HEK293 (cell line): ENCODE results near the gene PTTG1.

Source experiments
- CTCF ChIA-PET: fragments of 350-600 bp; formaldehyde crosslinking; extraction: SDS; loops from one replicate; lab custom pipeline; 2021; ENCODE audit warnings: antibody characterized with exemption; lab: Yijun Ruan, JAX
- POLR2A ChIA-PET: fragments of 300-600 bp; formaldehyde crosslinking; extraction: SDS; loops from one replicate; lab custom pipeline; 2020; ENCODE audit warnings: antibody characterized with exemption, inconsistent platforms; lab: Yijun Ruan, JAX
- H3K27ac ChIP-seq: fragments of 200-500 bp; sonication (Bioruptor generic); 2 replicates; pipeline ENCODE4 v1.5.1; 2014; ENCODE audit warnings: low read depth, low read length, control low read depth, inconsistent platforms; ENCODE audit errors: extremely low read depth
- H3K36me3 ChIP-seq, 2 experiments: fragments of 200-500 bp in 1 of 2; sonication (Bioruptor generic) in 1 of 2; 1 replicate in 1 of 2; 2 replicates in 1 of 2; pipeline ENCODE4 v1.5.1; 2014 to 2017; ENCODE audit warnings: inconsistent platforms in 2 of 2, low read length in 2 of 2; ENCODE audit not compliant: control insufficient read depth in 2 of 2, insufficient read depth in 1 of 2
- H3K4me1 ChIP-seq: fragments of 200-500 bp; sonication (Bioruptor generic); 2 replicates; pipeline ENCODE4 v1.5.1; 2014; ENCODE audit warnings: mild to moderate bottlenecking, low read length, inconsistent platforms; ENCODE audit not compliant: control insufficient read depth, insufficient read depth
- H3K4me3 ChIP-seq: 2 replicates; pipeline ENCODE4 v1.5.1; 2011; ENCODE audit warnings: low read depth, mild to moderate bottlenecking, control low read depth, low read length, moderate library complexity
- H3K9me3 ChIP-seq: fragments of 200-500 bp; sonication (Bioruptor generic); 2 replicates; pipeline ENCODE4 v1.5.1; 2014; ENCODE audit warnings: low read depth, low read length, inconsistent platforms; ENCODE audit not compliant: control insufficient read depth, insufficient read depth
- KLF10 ChIP-seq: fragments of 450-650 bp; IDR thresholded peaks from 2 replicates; pipeline ENCODE4 v1.5.1; 2018; ENCODE audit warnings: missing biosample characterization, mild to moderate bottlenecking, missing genetic modification characterization
- ZEB2 ChIP-seq: fragments of 450-650 bp; formaldehyde crosslinking; IDR thresholded peaks from 2 replicates; pipeline ENCODE4 v1.5.1; 2016; ENCODE audit warnings: missing biosample characterization, missing genetic modification characterization
- ZFHX2 ChIP-seq: fragments of 450-650 bp; formaldehyde crosslinking; conservative IDR thresholded peaks from 2 replicates; pipeline ENCODE4 v1.5.1; 2016; ENCODE audit warnings: missing biosample characterization, missing genetic modification characterization
- ZFP41 ChIP-seq: fragments of 450-650 bp; formaldehyde crosslinking; IDR thresholded peaks from 2 replicates; pipeline ENCODE4 v1.5.1; 2016; ENCODE audit warnings: missing biosample characterization, missing genetic modification characterization, borderline replicate concordance
- ZIC2 ChIP-seq: fragments of 450-650 bp; formaldehyde crosslinking; IDR thresholded peaks from 2 replicates; pipeline ENCODE4 v1.5.1; 2016; ENCODE audit warnings: missing biosample characterization, missing genetic modification characterization
- ZNF133 ChIP-seq: fragments of 450-650 bp; formaldehyde crosslinking; IDR thresholded peaks from 2 replicates; pipeline ENCODE4 v1.5.1; 2016; ENCODE audit warnings: missing biosample characterization, missing genetic modification characterization
- ZNF2 ChIP-seq: fragments of 450-650 bp; formaldehyde crosslinking; IDR thresholded peaks from 2 replicates; pipeline ENCODE4 v1.5.1; 2016; ENCODE audit warnings: missing biosample characterization, missing genetic modification characterization
- ZNF391 ChIP-seq: fragments of 450-650 bp; formaldehyde crosslinking; IDR thresholded peaks from 2 replicates; pipeline ENCODE4 v1.5.1; 2016; ENCODE audit warnings: low read depth, missing biosample characterization, missing genetic modification characterization, borderline replicate concordance
- ZNF561 ChIP-seq: fragments of 450-650 bp; IDR thresholded peaks from 2 replicates; pipeline ENCODE4 v1.5.1; 2018; ENCODE audit warnings: missing biosample characterization, missing genetic modification characterization, borderline replicate concordance
- ZNF624 ChIP-seq: fragments of 450-650 bp; formaldehyde crosslinking; IDR thresholded peaks from 2 replicates; pipeline ENCODE4 v1.5.1; 2017; ENCODE audit warnings: missing biosample characterization, missing genetic modification characterization
- ZNF677 ChIP-seq: fragments of 450-650 bp; IDR thresholded peaks from 2 replicates; pipeline ENCODE4 v1.5.0; 2018; ENCODE audit warnings: missing biosample characterization, mild to moderate bottlenecking, missing genetic modification characterization, moderate library complexity
- ZXDB ChIP-seq: fragments of 450-650 bp; formaldehyde crosslinking; IDR thresholded peaks from 2 replicates; pipeline ENCODE4 v1.5.1; 2016; ENCODE audit warnings: missing biosample characterization, missing genetic modification characterization
- TF ChIP-seq, protein P1 (sequence below): fragments of 450-650 bp; formaldehyde crosslinking; IDR thresholded peaks from 2 replicates; pipeline ENCODE4 v1.5.1; 2016; ENCODE audit warnings: missing biosample characterization, missing genetic modification characterization
- TF ChIP-seq, protein P2 (sequence below): fragments of 450-650 bp; formaldehyde crosslinking; IDR thresholded peaks from 2 replicates; pipeline ENCODE4 v1.5.1; 2017; ENCODE audit warnings: missing biosample characterization, missing genetic modification characterization
- TF ChIP-seq, protein P3 (sequence below): fragments of 450-650 bp; formaldehyde crosslinking; IDR thresholded peaks from 2 replicates; pipeline ENCODE4 v1.5.1; 2016; ENCODE audit warnings: missing biosample characterization, missing genetic modification characterization
- TF ChIP-seq, protein P4 (sequence below): fragments of 450-650 bp; formaldehyde crosslinking; IDR thresholded peaks from 2 replicates; pipeline ENCODE4 v1.5.1; 2016; ENCODE audit warnings: missing biosample characterization, missing genetic modification characterization
- TF ChIP-seq, protein P5 (sequence below): fragments of 450-650 bp; formaldehyde crosslinking; conservative IDR thresholded peaks from 2 replicates; pipeline ENCODE4 v1.5.1; 2016; ENCODE audit warnings: low read depth, missing biosample characterization, missing genetic modification characterization
- TF ChIP-seq, protein P6 (sequence below): fragments of 450-650 bp; formaldehyde crosslinking; IDR thresholded peaks from 2 replicates; pipeline ENCODE4 v1.5.1; 2017; ENCODE audit warnings: missing biosample characterization, mild to moderate bottlenecking, missing genetic modification characterization, moderate library complexity

Gene PTTG1

DNA sequence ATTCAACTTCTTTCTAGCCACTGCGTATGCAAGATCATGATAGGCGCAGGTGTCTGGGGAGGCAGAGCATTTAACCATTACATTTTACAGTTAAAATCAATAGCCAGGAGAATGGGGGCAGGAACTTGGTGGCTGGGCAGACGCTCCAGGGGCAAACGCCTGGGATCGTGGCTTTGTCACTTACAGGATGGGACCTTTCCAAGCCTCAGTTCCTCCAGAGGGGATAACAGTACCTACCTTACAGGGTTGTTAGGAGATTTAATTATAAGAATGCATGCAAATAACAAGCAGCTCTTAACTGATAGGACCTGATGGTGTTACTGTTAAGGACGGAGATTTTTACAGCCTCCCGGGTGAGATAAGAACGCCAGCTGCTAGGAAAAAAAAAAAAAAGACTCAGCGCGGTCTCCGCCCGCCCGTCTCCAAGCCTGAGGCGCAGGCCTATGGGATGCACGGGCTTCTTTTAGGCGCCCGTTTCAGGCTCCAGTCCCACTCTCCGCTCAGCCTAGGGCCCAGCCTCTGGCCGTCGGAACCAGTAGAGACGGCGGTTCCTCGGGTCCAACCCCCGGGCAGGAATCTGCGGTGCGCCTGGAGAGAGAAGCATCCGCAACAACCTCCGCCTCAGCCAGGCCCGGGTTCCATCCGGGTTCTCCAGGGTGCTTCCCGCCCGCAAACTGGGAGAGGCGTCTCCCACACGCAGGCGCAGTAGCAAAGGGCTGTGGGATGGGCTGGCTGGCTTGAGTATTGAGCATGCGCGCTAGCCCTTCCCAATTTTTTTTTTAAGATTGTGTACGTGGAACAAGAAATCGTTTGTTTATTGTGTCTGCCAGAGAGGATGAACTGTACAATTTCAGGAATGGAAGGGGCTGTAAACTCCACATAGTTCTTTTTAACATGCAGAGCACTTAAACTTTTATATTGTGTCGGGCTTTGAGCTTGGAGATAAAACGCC, 22.0 kb upstream of the PTTG1 start, which contains the start of gene FAM200C (continued):
- TF ChIP-seq, protein P1, sequence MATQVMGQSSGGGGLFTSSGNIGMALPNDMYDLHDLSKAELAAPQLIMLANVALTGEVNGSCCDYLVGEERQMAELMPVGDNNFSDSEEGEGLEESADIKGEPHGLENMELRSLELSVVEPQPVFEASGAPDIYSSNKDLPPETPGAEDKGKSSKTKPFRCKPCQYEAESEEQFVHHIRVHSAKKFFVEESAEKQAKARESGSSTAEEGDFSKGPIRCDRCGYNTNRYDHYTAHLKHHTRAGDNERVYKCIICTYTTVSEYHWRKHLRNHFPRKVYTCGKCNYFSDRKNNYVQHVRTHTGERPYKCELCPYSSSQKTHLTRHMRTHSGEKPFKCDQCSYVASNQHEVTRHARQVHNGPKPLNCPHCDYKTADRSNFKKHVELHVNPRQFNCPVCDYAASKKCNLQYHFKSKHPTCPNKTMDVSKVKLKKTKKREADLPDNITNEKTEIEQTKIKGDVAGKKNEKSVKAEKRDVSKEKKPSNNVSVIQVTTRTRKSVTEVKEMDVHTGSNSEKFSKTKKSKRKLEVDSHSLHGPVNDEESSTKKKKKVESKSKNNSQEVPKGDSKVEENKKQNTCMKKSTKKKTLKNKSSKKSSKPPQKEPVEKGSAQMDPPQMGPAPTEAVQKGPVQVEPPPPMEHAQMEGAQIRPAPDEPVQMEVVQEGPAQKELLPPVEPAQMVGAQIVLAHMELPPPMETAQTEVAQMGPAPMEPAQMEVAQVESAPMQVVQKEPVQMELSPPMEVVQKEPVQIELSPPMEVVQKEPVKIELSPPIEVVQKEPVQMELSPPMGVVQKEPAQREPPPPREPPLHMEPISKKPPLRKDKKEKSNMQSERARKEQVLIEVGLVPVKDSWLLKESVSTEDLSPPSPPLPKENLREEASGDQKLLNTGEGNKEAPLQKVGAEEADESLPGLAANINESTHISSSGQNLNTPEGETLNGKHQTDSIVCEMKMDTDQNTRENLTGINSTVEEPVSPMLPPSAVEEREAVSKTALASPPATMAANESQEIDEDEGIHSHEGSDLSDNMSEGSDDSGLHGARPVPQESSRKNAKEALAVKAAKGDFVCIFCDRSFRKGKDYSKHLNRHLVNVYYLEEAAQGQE (tag by site-specific recombination): no peak
- no peak for TF ChIP-seq ZFP41 (tag by site-specific recombination)
- no peak; the same call in 1 of the 2 replicates for TF ChIP-seq KLF10 (tag by site-specific recombination)
- TF ChIP-seq, protein P2, sequence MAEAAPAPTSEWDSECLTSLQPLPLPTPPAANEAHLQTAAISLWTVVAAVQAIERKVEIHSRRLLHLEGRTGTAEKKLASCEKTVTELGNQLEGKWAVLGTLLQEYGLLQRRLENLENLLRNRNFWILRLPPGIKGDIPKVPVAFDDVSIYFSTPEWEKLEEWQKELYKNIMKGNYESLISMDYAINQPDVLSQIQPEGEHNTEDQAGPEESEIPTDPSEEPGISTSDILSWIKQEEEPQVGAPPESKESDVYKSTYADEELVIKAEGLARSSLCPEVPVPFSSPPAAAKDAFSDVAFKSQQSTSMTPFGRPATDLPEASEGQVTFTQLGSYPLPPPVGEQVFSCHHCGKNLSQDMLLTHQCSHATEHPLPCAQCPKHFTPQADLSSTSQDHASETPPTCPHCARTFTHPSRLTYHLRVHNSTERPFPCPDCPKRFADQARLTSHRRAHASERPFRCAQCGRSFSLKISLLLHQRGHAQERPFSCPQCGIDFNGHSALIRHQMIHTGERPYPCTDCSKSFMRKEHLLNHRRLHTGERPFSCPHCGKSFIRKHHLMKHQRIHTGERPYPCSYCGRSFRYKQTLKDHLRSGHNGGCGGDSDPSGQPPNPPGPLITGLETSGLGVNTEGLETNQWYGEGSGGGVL (tag by site-specific recombination): no peak
- no peak for TF ChIP-seq ZNF677
- no peak for TF ChIP-seq ZIC2 (tag by site-specific recombination)

DNA sequence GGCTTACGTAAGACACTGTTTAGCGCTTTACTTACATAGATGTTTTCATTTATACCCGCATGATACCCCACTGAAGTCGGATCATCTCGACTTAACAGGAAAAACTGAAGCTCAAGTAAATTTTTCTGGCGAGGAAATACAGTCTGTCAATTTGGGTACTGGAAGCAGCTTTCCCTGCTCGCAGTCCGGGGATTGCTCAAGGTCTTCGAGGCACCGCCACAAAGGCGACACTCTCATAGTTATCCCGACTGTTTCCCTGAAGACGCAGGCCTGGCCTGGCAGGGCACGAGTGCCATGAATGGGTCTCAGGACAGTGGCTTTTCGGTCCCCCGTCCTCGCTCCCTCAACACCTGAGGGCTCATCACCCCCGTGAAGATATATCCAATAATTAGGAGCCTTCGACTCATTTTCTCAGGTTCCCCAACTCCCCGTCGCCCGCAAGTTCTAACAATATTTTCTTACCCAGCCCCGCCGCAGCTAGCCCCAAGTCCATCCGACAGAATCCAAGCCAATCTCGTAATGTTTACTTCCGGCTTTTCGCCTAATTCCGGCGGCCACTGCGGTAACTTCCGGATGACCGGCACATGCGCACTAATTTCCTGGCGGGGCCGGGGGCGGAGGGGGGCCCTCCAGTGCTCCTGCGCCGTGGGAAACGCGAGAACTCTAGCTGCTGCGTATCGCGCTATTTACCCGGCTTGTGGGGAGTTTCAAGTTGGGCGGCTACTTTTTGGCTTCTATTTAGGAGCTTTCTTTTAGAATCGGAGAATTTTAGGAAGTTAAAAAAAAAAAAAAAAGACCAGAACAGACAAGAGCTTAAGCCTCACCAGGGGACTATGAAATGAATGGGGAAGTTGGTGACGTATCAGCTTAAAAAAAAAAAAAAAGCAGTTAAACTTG, 2.8 kb upstream of the PTTG1 start, which contains the start of gene SLU7:
Gene SLU7 (minus strand): TSS at position 521 of the 897 bp plus-strand sequence. CDS start 3,787 bp downstream, outside the sequence.
- peaks cover 6 to 25% of the 10 kb centered on the region in 2 experiments; a peak in 2 of 3 replicates for H3K36me3 ChIP-seq
- peak within 1 kb of the TSS; percentile 99 for H3K4me3 ChIP-seq
- CTCF ChIA-PET: interaction anchor here (0.5 to 8.8 kb wide), 4 partner anchors 18 to 332 kb away, joined by 3 to 56 read pairs (median 4); no protein-coding TSS in a partner anchor
- peak within 1 kb of the TSS; percentile 25 for H3K27ac ChIP-seq
- H3K9me3 ChIP-seq: no peaks in the 10 kb centered on the region
- POLR2A ChIA-PET: interaction anchor here (0.6 to 2.5 kb wide), 13 partner anchors 15 to 1318 kb away, joined by 3 to 21 read pairs (median 4); partner anchors contain the start of gene FAM200C
- no peaks in the 10 kb centered on the region; the same call in 1 of the 2 replicates for H3K4me1 ChIP-seq
- TF ChIP-seq ZXDB (tag by site-specific recombination) (peak; percentile 63), KLF10 (tag by site-specific recombination) (peak; percentile 41; the same call in 1 of the 2 replicates), ZNF391 (tag by site-specific recombination) (peak; percentile 50; the same call in 1 of the 2 replicates), ZNF561 (tag by site-specific recombination) (no peak), ZFHX2 (tag by site-specific recombination) (peak; percentile 57), ZNF624 (tag by site-specific recombination) (no peak), ZNF133 (no peak), ZNF2 (tag by site-specific recombination) (peak; percentile 41; the same call in 1 of the 2 replicates), ZEB2 (tag by site-specific recombination) (peak; percentile 34; the same call in 1 of the 2 replicates)
- TF ChIP-seq, protein P3, sequence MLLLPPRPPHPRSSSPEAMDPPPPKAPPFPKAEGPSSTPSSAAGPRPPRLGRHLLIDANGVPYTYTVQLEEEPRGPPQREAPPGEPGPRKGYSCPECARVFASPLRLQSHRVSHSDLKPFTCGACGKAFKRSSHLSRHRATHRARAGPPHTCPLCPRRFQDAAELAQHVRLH (tag by site-specific recombination): peak; percentile 87
- TF ChIP-seq, protein P4, sequence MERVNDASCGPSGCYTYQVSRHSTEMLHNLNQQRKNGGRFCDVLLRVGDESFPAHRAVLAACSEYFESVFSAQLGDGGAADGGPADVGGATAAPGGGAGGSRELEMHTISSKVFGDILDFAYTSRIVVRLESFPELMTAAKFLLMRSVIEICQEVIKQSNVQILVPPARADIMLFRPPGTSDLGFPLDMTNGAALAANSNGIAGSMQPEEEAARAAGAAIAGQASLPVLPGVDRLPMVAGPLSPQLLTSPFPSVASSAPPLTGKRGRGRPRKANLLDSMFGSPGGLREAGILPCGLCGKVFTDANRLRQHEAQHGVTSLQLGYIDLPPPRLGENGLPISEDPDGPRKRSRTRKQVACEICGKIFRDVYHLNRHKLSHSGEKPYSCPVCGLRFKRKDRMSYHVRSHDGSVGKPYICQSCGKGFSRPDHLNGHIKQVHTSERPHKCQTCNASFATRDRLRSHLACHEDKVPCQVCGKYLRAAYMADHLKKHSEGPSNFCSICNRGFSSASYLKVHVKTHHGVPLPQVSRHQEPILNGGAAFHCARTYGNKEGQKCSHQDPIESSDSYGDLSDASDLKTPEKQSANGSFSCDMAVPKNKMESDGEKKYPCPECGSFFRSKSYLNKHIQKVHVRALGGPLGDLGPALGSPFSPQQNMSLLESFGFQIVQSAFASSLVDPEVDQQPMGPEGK (tag by site-specific recombination): peak; percentile 97
- TF ChIP-seq, protein P5, sequence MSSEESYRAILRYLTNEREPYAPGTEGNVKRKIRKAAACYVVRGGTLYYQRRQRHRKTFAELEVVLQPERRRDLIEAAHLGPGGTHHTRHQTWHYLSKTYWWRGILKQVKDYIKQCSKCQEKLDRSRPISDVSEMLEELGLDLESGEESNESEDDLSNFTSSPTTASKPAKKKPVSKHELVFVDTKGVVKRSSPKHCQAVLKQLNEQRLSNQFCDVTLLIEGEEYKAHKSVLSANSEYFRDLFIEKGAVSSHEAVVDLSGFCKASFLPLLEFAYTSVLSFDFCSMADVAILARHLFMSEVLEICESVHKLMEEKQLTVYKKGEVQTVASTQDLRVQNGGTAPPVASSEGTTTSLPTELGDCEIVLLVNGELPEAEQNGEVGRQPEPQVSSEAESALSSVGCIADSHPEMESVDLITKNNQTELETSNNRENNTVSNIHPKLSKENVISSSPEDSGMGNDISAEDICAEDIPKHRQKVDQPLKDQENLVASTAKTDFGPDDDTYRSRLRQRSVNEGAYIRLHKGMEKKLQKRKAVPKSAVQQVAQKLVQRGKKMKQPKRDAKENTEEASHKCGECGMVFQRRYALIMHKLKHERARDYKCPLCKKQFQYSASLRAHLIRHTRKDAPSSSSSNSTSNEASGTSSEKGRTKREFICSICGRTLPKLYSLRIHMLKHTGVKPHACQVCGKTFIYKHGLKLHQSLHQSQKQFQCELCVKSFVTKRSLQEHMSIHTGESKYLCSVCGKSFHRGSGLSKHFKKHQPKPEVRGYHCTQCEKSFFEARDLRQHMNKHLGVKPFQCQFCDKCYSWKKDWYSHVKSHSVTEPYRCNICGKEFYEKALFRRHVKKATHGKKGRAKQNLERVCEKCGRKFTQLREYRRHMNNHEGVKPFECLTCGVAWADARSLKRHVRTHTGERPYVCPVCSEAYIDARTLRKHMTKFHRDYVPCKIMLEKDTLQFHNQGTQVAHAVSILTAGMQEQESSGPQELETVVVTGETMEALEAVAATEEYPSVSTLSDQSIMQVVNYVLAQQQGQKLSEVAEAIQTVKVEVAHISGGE (tag by site-specific recombination): peak; percentile 82
- TF ChIP-seq, protein P6, sequence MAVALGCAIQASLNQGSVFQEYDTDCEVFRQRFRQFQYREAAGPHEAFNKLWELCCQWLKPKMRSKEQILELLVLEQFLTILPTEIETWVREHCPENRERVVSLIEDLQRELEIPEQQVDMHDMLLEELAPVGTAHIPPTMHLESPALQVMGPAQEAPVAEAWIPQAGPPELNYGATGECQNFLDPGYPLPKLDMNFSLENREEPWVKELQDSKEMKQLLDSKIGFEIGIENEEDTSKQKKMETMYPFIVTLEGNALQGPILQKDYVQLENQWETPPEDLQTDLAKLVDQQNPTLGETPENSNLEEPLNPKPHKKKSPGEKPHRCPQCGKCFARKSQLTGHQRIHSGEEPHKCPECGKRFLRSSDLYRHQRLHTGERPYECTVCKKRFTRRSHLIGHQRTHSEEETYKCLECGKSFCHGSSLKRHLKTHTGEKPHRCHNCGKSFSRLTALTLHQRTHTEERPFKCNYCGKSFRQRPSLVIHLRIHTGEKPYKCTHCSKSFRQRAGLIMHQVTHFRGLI (tag by site-specific recombination): peak; percentile 75
